ENCODE data around the gene LOC128125822.
"Not testable (repeated sequence)": the region's sequence is repeated elsewhere in the genome, so short reads cannot be mapped to it uniquely, and the experiment has no call there.

LOC128125822 gene

DNA sequence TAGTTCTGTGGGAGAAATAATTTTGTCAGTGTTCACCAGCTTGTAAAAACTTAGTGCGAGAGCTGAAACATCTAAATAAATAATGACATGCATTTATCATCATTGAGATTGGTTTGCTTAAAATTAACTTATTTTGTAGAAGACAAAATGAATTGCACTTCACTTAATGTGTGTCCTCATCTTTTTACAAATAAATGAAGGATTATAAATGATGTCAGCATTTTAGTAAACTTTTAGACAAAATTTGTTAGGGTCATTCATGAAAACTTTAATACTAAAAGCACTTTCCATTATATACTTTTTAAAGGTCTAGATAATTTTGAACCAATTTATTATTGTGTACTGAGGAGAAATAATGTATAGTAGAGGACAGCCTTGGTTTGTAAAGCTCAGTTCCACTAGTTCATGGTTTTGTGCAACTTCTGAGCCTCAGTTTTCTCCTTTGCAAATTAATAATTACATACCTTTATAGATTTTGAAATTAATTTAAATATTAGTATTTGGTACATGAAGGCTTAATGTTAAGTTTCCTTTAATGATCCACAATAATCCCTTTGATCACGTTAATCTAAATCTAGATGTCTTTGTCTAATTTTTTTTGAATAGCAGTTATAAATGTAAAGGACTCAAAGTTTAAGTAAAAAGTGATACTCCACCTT is 9.2 kb downstream of the LOC128125822 start:
- no peak for DNase-seq (ENCODE audit: low read depth)
- TF ChIP-seq, protein P1, sequence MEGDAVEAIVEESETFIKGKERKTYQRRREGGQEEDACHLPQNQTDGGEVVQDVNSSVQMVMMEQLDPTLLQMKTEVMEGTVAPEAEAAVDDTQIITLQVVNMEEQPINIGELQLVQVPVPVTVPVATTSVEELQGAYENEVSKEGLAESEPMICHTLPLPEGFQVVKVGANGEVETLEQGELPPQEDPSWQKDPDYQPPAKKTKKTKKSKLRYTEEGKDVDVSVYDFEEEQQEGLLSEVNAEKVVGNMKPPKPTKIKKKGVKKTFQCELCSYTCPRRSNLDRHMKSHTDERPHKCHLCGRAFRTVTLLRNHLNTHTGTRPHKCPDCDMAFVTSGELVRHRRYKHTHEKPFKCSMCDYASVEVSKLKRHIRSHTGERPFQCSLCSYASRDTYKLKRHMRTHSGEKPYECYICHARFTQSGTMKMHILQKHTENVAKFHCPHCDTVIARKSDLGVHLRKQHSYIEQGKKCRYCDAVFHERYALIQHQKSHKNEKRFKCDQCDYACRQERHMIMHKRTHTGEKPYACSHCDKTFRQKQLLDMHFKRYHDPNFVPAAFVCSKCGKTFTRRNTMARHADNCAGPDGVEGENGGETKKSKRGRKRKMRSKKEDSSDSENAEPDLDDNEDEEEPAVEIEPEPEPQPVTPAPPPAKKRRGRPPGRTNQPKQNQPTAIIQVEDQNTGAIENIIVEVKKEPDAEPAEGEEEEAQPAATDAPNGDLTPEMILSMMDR (IDR thresholded peaks at IDR 0.05; ENCODE audit: insufficient read depth, low read depth, low read length) = no peak
- H3K4me3 ChIP-seq (ENCODE audit: low read depth, low read length) = no peak overlapping the region

DNA sequence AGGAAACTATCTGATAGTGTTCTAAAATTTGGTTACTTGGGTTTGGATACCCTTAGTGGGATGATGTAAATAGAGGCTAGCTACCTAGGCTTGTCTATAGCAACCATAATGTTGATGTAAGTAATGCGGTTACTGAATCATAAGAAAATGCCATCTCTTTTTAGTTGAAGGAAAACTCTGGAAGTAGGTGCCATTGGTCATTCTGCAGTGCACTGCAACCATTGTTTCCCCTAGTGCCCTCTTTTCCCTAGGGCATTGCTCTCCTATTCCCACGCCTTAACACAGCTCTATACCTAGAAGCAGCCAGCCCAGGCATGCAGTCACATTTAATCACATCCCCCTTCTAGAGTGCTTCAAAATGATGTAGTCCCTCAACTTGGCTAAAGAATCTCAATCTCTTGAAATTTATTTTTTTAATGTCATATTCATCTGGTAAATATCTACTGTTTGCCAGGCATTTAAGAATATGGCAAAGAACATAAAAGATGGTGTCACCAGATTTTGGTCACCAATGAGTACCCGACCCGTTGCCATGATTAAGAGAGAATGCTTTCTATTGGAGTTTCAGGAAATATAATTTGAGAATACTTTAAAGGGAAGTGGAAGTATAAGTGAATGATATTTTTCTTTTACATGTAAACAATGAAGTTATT is 10.4 kb downstream of the LOC128125822 start:
- DNase-seq (ENCODE audit: low read depth) = no peak
- TF ChIP-seq, protein P1 (IDR thresholded peaks at IDR 0.05; ENCODE audit: insufficient read depth, low read depth, low read length) = no peak
- H3K4me3 ChIP-seq (ENCODE audit: low read depth, low read length) = no peak overlapping the region

DNA sequence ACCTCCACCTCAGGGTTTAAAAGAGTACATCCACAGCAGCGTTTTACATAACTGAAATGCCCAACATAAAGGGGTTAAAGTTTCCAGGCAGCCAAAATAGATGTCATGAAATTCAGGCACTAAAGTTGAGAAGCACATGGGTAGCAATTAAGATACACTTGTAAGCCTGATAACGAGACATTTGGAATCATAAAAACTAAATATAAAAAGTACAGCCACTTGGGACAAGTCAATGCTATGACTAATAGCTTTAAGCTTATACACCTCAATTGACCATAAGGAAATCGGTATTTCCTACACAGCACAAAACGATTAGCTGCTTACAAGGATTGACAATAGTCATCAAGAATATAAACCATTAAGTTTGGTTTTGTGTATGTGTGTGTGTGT is 11.8 kb downstream of the LOC128125822 start:
- no peak overlapping the region for H3K4me3 ChIP-seq (ENCODE audit: low read depth, low read length)
- DNase-seq (ENCODE audit: low read depth) = no peak
- TF ChIP-seq, protein P1 (IDR thresholded peaks at IDR 0.05; ENCODE audit: insufficient read depth, low read depth, low read length) = no peak

DNA sequence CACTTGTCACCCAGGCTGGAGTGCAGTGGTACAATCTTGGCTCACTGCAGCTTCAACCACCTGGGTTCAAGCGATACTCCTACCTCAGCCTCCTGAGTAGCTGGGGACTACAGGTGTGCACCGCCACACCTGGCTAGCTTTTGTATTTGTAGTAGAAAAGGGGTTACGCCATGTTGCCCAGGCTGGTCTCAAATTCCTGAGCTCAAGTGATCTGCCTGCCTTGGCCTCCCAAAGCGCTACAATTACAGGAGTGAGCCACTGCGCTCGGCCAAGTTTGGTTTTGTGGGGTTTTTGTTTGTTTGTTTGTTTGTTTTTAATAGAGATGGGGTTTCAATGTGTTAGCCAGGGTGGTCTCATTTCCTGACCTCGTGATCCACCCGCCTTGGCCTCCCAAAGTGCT is 12.3 kb downstream of the LOC128125822 start:
- TF ChIP-seq, protein P1 (IDR thresholded peaks at IDR 0.05; ENCODE audit: insufficient read depth, low read depth, low read length) = no peak
- no peak overlapping the region for H3K4me3 ChIP-seq (ENCODE audit: low read depth, low read length)

DNA sequence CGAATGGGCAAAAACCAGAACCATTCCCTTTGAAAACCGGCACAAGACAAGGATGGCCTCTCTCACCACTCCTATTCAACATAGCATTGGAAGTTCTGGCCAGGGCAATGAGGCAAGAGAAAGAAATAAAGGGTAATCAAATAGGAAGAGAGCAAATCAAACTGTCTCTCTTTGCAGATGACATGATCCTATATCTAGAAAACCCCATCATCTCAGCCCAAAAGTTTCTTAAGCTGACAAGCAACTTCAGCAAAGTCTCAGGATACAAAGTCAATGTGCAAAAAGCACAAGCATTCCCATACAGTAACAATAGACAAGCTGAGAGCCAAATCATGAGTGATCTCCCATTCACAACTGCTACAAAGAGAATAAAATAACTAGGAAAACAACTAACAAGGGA is 13.4 kb downstream of the LOC128125822 start:
- DNase-seq (ENCODE audit: low read depth); H3K4me3 ChIP-seq (ENCODE audit: low read depth, low read length): not testable (repeated sequence)

More for the DNA sequence above, 12.3 kb downstream of the LOC128125822 start:
- DNase-seq (ENCODE audit: low read depth) = no peak

DNA sequence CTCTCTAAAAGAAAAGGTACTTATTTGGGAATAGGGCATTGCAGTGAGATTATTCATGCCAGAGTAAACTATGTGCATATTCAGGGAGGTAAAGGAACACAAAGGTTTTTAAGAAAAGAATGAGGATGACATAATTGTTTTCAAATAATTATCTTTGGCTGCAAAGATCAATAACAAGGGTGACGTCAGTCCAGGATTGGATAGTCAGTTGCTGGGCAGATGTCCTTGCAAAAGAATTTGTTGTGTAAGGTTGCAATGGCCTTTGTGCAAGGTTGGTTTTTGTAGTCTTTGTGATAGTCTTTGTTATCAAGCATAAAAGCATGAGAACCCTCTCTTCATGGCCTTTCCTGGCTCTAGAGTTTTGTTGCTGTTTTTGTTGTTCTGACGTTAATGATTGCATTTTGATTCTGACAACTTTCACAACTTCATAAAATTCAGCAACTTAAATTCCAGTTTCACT is 17.7 kb downstream of the LOC128125822 start:
- TF ChIP-seq, protein P1 (IDR thresholded peaks at IDR 0.05; ENCODE audit: insufficient read depth, low read depth, low read length) = no peak
- no peak for DNase-seq (ENCODE audit: low read depth)
- H3K4me3 ChIP-seq (ENCODE audit: low read depth, low read length) = no peak overlapping the region

DNA sequence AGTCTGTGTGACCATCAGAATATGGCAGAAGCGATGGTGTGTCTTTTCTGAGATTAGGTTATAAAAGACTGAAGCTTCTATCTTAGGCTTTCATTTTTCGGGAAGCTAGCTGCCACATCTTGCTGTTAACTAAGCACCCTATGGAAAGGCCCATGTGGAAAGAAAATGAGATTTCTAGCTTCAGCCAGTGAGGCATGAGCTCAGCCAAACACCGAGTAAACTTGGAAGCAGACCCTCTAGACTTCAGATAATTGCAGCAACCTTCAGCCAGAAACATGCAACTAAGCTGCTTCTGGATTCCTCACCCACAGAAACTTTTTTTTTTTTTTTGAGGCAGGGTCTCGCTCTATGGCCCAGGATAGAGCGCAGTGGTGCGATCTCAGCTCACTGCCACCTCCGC is 20.6 kb downstream of the LOC128125822 start:
- TF ChIP-seq, protein P1 (IDR thresholded peaks at IDR 0.05; ENCODE audit: insufficient read depth, low read depth, low read length) = no peak
- H3K4me3 ChIP-seq (ENCODE audit: low read depth, low read length) = no peak overlapping the region
- no peak for DNase-seq (ENCODE audit: low read depth)

All from fibroblast of villous mesenchyme (primary cell).